Gastroesophageal sphincter (tissue), 3 donors: Measurements from ENCODE around the gene GRIK2.

Source experiments
- CTCF ChIP-seq, 4 experiments: fragments of 200-600 bp in 2 of 4; fragments of 450-650 bp in 2 of 4; sonication (generic) in 1 of 4; IDR thresholded peaks; one replicate each; pipeline ENCODE4 v1.5.1; 2017 to 2019; ENCODE audit warnings: antibody characterized with exemption in 4 of 4, mild to moderate bottlenecking in 2 of 4, moderate library complexity in 2 of 4
- EP300 ChIP-seq: sonication (generic); formaldehyde crosslinking; IDR thresholded peaks from one replicate; pipeline ENCODE4 v1.6.1; 2017; ENCODE audit warnings: antibody characterized with exemption, mild to moderate bottlenecking
- POLR2A ChIP-seq, 2 donors: fragments of 450-650 bp; IDR thresholded peaks; one replicate each; pipeline ENCODE4 v1.6.1; 2017; ENCODE audit warnings: antibody characterized with exemption in 2 of 2, mild to moderate bottlenecking in 2 of 2, moderate library complexity in 1 of 2
- POLR2AphosphoS5 ChIP-seq: sonication (generic); formaldehyde crosslinking; IDR thresholded peaks from one replicate; pipeline ENCODE4 v1.6.1; 2017; ENCODE audit warnings: antibody characterized with exemption

- TF ChIP-seq EP300 (no peak), CTCF (IDR thresholded peaks at IDR 0.05) (no peak), POLR2A (IDR thresholded peaks at IDR 0.05) (no peak), POLR2AphosphoS5 (no peak)
These were observed 634.7 kb downstream of the GRIK2 start for GRCh38 chr6:102028176-102028575.
